Smooth muscle cell of the coronary artery (primary cell): ENCODE measurements around the gene SLC12A3. TPM values are rescaled to one million over a fixed set of nuclear protein-coding genes. Genes with fewer than 3 reads are reported as not detected.

ENCODE experiments used
- total RNA-seq: library from RNA; depleted of rRNA; stranded (reverse); fragments of >200 nt; gene quantifications from 2 replicates; pipeline ENCODE4 v1.2.3, GENCODE V29; 2014; ENCODE audit warnings: low replicate concordance

Gene SLC12A3, protein sequence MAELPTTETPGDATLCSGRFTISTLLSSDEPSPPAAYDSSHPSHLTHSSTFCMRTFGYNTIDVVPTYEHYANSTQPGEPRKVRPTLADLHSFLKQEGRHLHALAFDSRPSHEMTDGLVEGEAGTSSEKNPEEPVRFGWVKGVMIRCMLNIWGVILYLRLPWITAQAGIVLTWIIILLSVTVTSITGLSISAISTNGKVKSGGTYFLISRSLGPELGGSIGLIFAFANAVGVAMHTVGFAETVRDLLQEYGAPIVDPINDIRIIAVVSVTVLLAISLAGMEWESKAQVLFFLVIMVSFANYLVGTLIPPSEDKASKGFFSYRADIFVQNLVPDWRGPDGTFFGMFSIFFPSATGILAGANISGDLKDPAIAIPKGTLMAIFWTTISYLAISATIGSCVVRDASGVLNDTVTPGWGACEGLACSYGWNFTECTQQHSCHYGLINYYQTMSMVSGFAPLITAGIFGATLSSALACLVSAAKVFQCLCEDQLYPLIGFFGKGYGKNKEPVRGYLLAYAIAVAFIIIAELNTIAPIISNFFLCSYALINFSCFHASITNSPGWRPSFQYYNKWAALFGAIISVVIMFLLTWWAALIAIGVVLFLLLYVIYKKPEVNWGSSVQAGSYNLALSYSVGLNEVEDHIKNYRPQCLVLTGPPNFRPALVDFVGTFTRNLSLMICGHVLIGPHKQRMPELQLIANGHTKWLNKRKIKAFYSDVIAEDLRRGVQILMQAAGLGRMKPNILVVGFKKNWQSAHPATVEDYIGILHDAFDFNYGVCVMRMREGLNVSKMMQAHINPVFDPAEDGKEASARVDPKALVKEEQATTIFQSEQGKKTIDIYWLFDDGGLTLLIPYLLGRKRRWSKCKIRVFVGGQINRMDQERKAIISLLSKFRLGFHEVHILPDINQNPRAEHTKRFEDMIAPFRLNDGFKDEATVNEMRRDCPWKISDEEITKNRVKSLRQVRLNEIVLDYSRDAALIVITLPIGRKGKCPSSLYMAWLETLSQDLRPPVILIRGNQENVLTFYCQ
- total RNA-seq = under 0.01 TPM in 1 of 2 replicates, not detected in the other

GRCh38 chr16:56864960-56865359 is at the start of gene SLC12A3:
Gene SLC12A3 (plus strand): TSS chr16:56865207. CDS start chr16:56865236, 29 bp downstream.

GRCh38 chr16:56931892-56932720 is 67.1 kb downstream of the SLC12A3 start, which contains the start of gene HERPUD1:
Gene HERPUD1 (plus strand): TSS chr16:56932142. CDS start chr16:56932245, 103 bp downstream.

GRCh38 chr16:56961851-56962281 is 96.9 kb downstream of the SLC12A3 start, which contains the start of gene CETP:
Gene CETP (plus strand): TSS chr16:56961950. CDS start chr16:56961980, 30 bp downstream.

Other genes with a start within 250 kb of the SLC12A3 start
- gene MT1E, start 239.4 kb upstream of the SLC12A3 start, total RNA-seq = 147 and 148 TPM in 2 replicates
- 2.0 and 9.5 TPM in 2 replicates for gene MT1M, start 232.5 kb upstream of the SLC12A3 start, total RNA-seq
- 1.7 TPM in 1 of 2 replicates, not detected in the other for gene MT1A, start 226.5 kb upstream of the SLC12A3 start, total RNA-seq
- gene MT1B, start 213.3 kb upstream of the SLC12A3 start, total RNA-seq = not detected in 2 replicates
- 1.2 TPM in 1 of 2 replicates, not detected in the other for gene MT1F, start 207.2 kb upstream of the SLC12A3 start, total RNA-seq
- not detected in 2 replicates for gene MT1G, start 197.1 kb upstream of the SLC12A3 start, total RNA-seq
- not detected in 2 replicates for gene MT1H, start 195.4 kb upstream of the SLC12A3 start, total RNA-seq
- 19.2 and 55.7 TPM in 2 replicates for gene MT1X, start 182.7 kb upstream of the SLC12A3 start, total RNA-seq
- gene NUP93, start 135.1 kb upstream of the SLC12A3 start, total RNA-seq = 42.6 and 72.0 TPM in 2 replicates
- gene HERPUD1, start 66.9 kb downstream of the SLC12A3 start, total RNA-seq = 101 and 110 TPM in 2 replicates
- 0.15 and 0.23 TPM in 2 replicates for gene CETP, start 96.7 kb downstream of the SLC12A3 start, total RNA-seq
- 5.3 and 18.0 TPM in 2 replicates for gene NLRC5, start 124.3 kb downstream of the SLC12A3 start, total RNA-seq
- gene CPNE2, start 227.4 kb downstream of the SLC12A3 start, total RNA-seq = 17.1 and 21.0 TPM in 2 replicates